Gastroesophageal sphincter (tissue), 4 donors: ENCODE data around the gene LGALS9. TPM values are rescaled to one million over a fixed set of nuclear protein-coding genes. Genes with fewer than 3 reads are reported as not detected.

ENCODE experiments used
- ATAC-seq: fragments of 150-250 bp; one replicate; pipeline ENCODE4 v1.9.1; 2016; ENCODE audit warnings: mild to moderate bottlenecking, moderate library complexity
- H3K27ac ChIP-seq, 4 donors: fragments of 200-600 bp; sonication (generic) in 3 of 4; 1 replicate in 3 of 4; 2 replicates in 1 of 4; pipeline ENCODE4 v1.5.1; 2016 to 2019
- H3K27me3 ChIP-seq: fragments of 200-600 bp; sonication (generic); one replicate; pipeline ENCODE4 v1.5.1; 2019
- H3K36me3 ChIP-seq, 2 donors: fragments of 200-600 bp; sonication (generic); one replicate each; pipeline ENCODE4 v1.5.1; 2019; ENCODE audit warnings: control low read depth in 1 of 2
- H3K4me1 ChIP-seq, 3 donors: fragments of 200-600 bp; sonication (generic); 1 replicate in 2 of 3; 2 replicates in 1 of 3; pipeline ENCODE4 v1.5.1; 2016 to 2019; ENCODE audit warnings: control low read depth in 2 of 3
- H3K4me3 ChIP-seq, 2 donors: fragments of 200-600 bp; sonication (generic); one replicate each; pipeline ENCODE4 v1.5.1; 2019; ENCODE audit warnings: mild to moderate bottlenecking in 1 of 2, moderate library complexity in 1 of 2
- H3K9me3 ChIP-seq, 3 donors: fragments of 200-600 bp; sonication (generic); one replicate each; pipeline ENCODE4 v1.5.1; 2017 to 2019; ENCODE audit warnings: control low read depth in 2 of 3
- CTCF ChIP-seq, 4 experiments: fragments of 200-600 bp in 2 of 4; fragments of 450-650 bp in 2 of 4; sonication (generic) in 1 of 4; IDR thresholded peaks; one replicate each; pipeline ENCODE4 v1.5.1; 2017 to 2019; ENCODE audit warnings: antibody characterized with exemption in 4 of 4, mild to moderate bottlenecking in 2 of 4, moderate library complexity in 2 of 4
- EP300 ChIP-seq: sonication (generic); formaldehyde crosslinking; IDR thresholded peaks from one replicate; pipeline ENCODE4 v1.6.1; 2017; ENCODE audit warnings: antibody characterized with exemption, mild to moderate bottlenecking
- POLR2A ChIP-seq, 2 donors: fragments of 450-650 bp; IDR thresholded peaks; one replicate each; pipeline ENCODE4 v1.6.1; 2017; ENCODE audit warnings: antibody characterized with exemption in 2 of 2, mild to moderate bottlenecking in 2 of 2, moderate library complexity in 1 of 2
- POLR2AphosphoS5 ChIP-seq: sonication (generic); formaldehyde crosslinking; IDR thresholded peaks from one replicate; pipeline ENCODE4 v1.6.1; 2017; ENCODE audit warnings: antibody characterized with exemption
- WGBS, 2 donors: methylation state at CpG; one replicate each; pipeline ENCODE4 v1.1.5; 2018; ENCODE audit warnings: low coverage in 1 of 2; 5-methylcytosine and 5-hydroxymethylcytosine counted together
- total RNA-seq, 4 donors: library from RNA; depleted of rRNA; stranded (reverse); fragments of >200 nt; gene quantifications; one replicate each; pipeline ENCODE4 v1.1.0, GENCODE V29; 2016

LGALS9 gene
- total RNA-seq, 4 donors from 2014 or later, result 8.7 to 62.0 (median 27.2) TPM

- no peak for ATAC-seq
- Histone ChIP-seq H3K27me3 (peaks cover 15% of the 10 kb centered on the region), H3K4me3 (no peak overlapping the region), H3K9me3 (no peaks in the 10 kb centered on the region), H3K4me1 (no peaks in the 10 kb centered on the region), H3K27ac (no peak overlapping the region), H3K36me3 (no peaks in the 10 kb centered on the region)
- TF ChIP-seq EP300 (no peak), CTCF (IDR thresholded peaks at IDR 0.05) (no peak), POLR2A (IDR thresholded peaks at IDR 0.05) (no peak), POLR2AphosphoS5 (no peak)
- 0 to 37% methylated on average over 1 to 3 of the region's 5 CpGs for WGBS, 2 donors
Measured at GRCh38 chr17:27657620-27658019, 26.6 kb downstream of the LGALS9 start.

- ATAC-seq, result no peak
- H3K27ac ChIP-seq, result no peak overlapping the region
- 58 to 61% methylated on average over 2 to 5 of the region's 6 CpGs for WGBS, 2 donors
- H3K36me3 ChIP-seq, result no peaks in the 10 kb centered on the region
- no peaks in the 10 kb centered on the region for H3K9me3 ChIP-seq
- no peaks in the 10 kb centered on the region for H3K4me1 ChIP-seq
- TF ChIP-seq CTCF (IDR thresholded peaks at IDR 0.05) (no peak), POLR2AphosphoS5 (no peak), EP300 (no peak), POLR2A (IDR thresholded peaks at IDR 0.05) (no peak)
- no peak overlapping the region for H3K4me3 ChIP-seq
- peaks cover 6% of the 10 kb centered on the region for H3K27me3 ChIP-seq
Measured at GRCh38 chr17:27659683-27660082, 28.7 kb downstream of the LGALS9 start.

- WGBS, 2 donors, result 100% methylated on average over 1 of the region's 3 CpGs; no CpG with 5 or more reads in 1 of the 2 donors
- Histone ChIP-seq H3K27me3 (no peaks in the 10 kb centered on the region), H3K36me3 (no peaks in the 10 kb centered on the region), H3K27ac (no peak overlapping the region), H3K4me3 (no peak overlapping the region), H3K9me3 (no peaks in the 10 kb centered on the region), H3K4me1 (no peaks in the 10 kb centered on the region)
- ATAC-seq, result no peak
- TF ChIP-seq POLR2AphosphoS5 (no peak), EP300 (no peak), CTCF (IDR thresholded peaks at IDR 0.05) (no peak), POLR2A (IDR thresholded peaks at IDR 0.05) (no peak)
Measured at GRCh38 chr17:27660436-27660835, 29.4 kb downstream of the LGALS9 start.

- WGBS, 2 donors, result 100% methylated on average over 1 of the region's 8 CpGs; no CpG with 5 or more reads in 1 of the 2 donors
- TF ChIP-seq EP300 (no peak), CTCF (IDR thresholded peaks at IDR 0.05) (no peak), POLR2AphosphoS5 (no peak), POLR2A (IDR thresholded peaks at IDR 0.05) (no peak)
- no peaks in the 10 kb centered on the region for H3K9me3 ChIP-seq
- no peak overlapping the region for H3K27ac ChIP-seq
- no peak overlapping the region for H3K4me3 ChIP-seq
- H3K4me1 ChIP-seq, result no peaks in the 10 kb centered on the region
- no peak for ATAC-seq
- no peaks in the 10 kb centered on the region for H3K36me3 ChIP-seq
- no peaks in the 10 kb centered on the region for H3K27me3 ChIP-seq
Measured at GRCh38 chr17:27663936-27664605, 33.1 kb downstream of the LGALS9 start.

- Histone ChIP-seq H3K4me3 (no peak overlapping the region), H3K36me3 (no peaks in the 10 kb centered on the region), H3K9me3 (no peaks in the 10 kb centered on the region), H3K27me3 (no peaks in the 10 kb centered on the region), H3K4me1 (no peaks in the 10 kb centered on the region), H3K27ac (no peak overlapping the region)
- TF ChIP-seq CTCF (IDR thresholded peaks at IDR 0.05) (no peak), POLR2A (IDR thresholded peaks at IDR 0.05) (no peak), EP300 (no peak), POLR2AphosphoS5 (no peak)
- 67 to 75% methylated on average over 1 of the region's 2 CpGs for WGBS, 2 donors
- ATAC-seq, result no peak
Measured at GRCh38 chr17:27664606-27664965, 33.6 kb downstream of the LGALS9 start.
